ENCODE data around the gene RBBP6.

RBBP6 gene

DNA sequence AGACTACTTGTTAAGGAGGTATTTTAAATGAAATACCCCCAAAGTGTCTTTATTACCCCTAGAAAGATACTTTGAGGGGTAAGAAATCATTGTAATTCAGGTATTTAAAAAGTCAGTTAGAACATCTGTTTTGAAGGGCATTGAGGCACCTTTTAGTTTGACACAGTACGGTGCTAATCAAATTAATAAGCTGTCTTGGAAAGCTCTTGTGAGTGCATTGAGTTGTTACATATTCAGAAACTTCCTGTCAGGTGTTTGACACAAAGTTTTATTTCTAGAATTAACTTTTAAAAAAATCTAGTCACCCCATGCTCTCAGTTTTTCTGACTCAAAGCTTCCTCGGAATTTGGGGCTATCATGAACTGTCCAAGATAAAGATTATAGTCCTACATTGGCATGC is 4.6 kb downstream of the RBBP6 start:
- Histone ChIP-seq H3K27ac (no peak overlapping the region; a peak in 1 of 22 replicates), H3K36me3 (peaks cover 47 to 76% (median 65%) of the 10 kb centered on the region in 11 experiments), H3K9ac (peak overlapping the region in 10 of 11 experiments; percentile 10 to 100 (median 49); a peak in 10 of 22 replicates), H3K4me1 (peaks cover 23 to 37% (median 32%) of the 10 kb centered on the region in 10 experiments), H4K20me1 (peaks cover 77 to 95% (median 92%) of the 10 kb centered on the region in 11 experiments), H3K27me3 (no peaks in the 10 kb centered on the region), H3K4me3 (peak overlapping the region in 7 of 10 experiments; percentile 89 to 100 (median 97); a peak in 6 of 20 replicates), H3K9me3 (replicated peaks in 1 of 11) (no peaks in the 10 kb centered on the region), H3K4me2 (peak overlapping the region; percentile 84 to 97 (median 90); a peak in 20 of 22 replicates)
- TF ChIP-seq Cebpa-rat (IDR thresholded peaks at IDR 0.05), result no peak

DNA sequence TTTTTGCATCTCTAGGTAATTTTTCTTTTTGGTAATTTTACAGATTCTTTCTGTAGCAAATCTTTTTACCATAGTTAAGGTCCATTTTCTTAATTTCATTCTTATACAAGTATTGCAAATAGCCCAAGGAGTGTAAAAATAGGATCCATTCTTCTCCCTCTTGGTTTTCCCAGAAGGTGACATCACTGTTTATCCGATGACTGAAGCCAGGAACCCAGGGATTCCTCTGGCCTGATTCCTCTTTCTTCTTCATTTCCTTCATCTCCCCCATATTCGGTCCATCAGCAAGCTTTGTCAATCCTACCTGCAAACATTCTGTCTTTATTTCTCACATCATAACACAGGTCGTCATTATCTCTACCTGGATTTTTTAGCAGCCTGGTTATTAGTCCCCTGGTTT is 5.3 kb downstream of the RBBP6 start:
- H4K20me1 ChIP-seq, result peaks cover 77 to 100% (median 98%) of the 10 kb centered on the region in 11 experiments
- no peak overlapping the region for H3K4me3 ChIP-seq
- H3K27me3 ChIP-seq, result no peaks in the 10 kb centered on the region
- H3K9ac ChIP-seq, result no peak overlapping the region
- peaks cover 54 to 83% (median 72%) of the 10 kb centered on the region in 11 experiments for H3K36me3 ChIP-seq
- H3K4me2 ChIP-seq, result peak overlapping the region in 8 of 11 experiments; percentile 84 to 97 (median 92); a peak in 10 of 22 replicates
- H3K9me3 ChIP-seq (replicated peaks in 1 of 11), result no peaks in the 10 kb centered on the region
- no peak overlapping the region for H3K27ac ChIP-seq
- H3K4me1 ChIP-seq, result peaks cover 23 to 37% (median 32%) of the 10 kb centered on the region in 10 experiments
- no peak for TF ChIP-seq Cebpa-rat (IDR thresholded peaks at IDR 0.05)

DNA sequence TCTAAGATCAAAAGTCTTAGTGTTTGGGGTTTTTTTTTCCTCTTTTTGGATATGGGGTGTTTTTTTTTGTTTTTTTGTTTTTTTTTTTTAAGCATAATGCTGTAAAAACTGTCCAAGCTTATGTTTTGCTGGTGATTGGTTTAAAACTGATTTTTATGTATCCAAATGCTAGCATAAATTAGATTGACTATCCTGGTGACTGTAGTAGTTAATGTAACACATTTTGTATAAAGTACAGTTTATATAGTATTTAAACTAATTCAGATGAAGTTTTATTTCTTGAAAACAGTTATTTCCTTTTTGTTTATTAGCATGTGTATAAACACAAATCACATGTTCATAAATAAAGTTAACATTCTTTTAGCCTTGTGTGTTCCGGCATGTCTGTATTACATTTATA is 10.9 kb downstream of the RBBP6 start:
- Histone ChIP-seq H3K9me3 (replicated peaks in 1 of 11) (no peaks in the 10 kb centered on the region), H3K4me1 (peaks cover 0 to 5% (median 0%) of the 10 kb centered on the region in 10 experiments; a peak in 3 of 20 replicates), H3K9ac (no peak overlapping the region), H3K4me2 (no peak overlapping the region), H3K27me3 (no peaks in the 10 kb centered on the region), H4K20me1 (peaks cover 46 to 100% (median 97%) of the 10 kb centered on the region in 11 experiments; a peak in 21 of 22 replicates), H3K36me3 (peaks cover 85 to 100% (median 96%) of the 10 kb centered on the region in 11 experiments), H3K4me3 (no peak overlapping the region), H3K27ac (no peak overlapping the region)
- TF ChIP-seq Cebpa-rat (IDR thresholded peaks at IDR 0.05), result no peak

DNA sequence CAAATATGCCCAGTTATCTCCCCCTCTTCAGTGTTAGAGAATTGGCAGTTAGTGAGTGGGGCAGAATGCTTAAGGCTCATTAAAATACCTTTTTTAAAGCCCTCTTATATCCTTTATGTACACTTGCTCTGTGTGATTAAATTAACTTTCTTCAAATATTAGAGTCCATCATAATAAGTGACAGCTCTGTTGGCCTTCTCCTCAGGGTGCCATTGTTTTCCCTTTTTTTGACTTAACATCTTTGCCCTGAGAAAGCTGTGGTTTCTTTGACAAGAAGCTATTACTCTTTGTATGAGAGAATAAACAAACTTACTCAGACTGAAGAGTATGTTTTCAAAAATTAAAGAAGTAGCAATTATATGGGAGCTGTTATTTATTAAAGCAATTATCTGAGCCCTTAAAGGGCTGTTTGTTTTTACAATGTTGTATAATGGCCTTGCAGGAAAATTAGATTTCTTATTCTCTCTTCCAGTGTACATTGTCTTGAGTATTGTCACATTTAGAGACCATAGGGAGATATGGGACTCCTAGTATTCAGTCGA is 13.4 kb downstream of the RBBP6 start:
- Histone ChIP-seq H3K27me3 (no peaks in the 10 kb centered on the region), H3K27ac (no peak overlapping the region), H3K4me2 (no peak overlapping the region), H3K9me3 (replicated peaks in 1 of 11) (no peaks in the 10 kb centered on the region), H4K20me1 (peaks cover 23 to 96% (median 77%) of the 10 kb centered on the region in 11 experiments; a peak in 19 of 22 replicates), H3K36me3 (peaks cover 84 to 100% (median 96%) of the 10 kb centered on the region in 11 experiments), H3K9ac (no peak overlapping the region), H3K4me1 (peaks cover 0 to 15% (median 0%) of the 10 kb centered on the region in 10 experiments; a peak in 3 of 20 replicates), H3K4me3 (no peak overlapping the region)
- TF ChIP-seq Cebpa-rat (IDR thresholded peaks at IDR 0.05), result no peak

DNA sequence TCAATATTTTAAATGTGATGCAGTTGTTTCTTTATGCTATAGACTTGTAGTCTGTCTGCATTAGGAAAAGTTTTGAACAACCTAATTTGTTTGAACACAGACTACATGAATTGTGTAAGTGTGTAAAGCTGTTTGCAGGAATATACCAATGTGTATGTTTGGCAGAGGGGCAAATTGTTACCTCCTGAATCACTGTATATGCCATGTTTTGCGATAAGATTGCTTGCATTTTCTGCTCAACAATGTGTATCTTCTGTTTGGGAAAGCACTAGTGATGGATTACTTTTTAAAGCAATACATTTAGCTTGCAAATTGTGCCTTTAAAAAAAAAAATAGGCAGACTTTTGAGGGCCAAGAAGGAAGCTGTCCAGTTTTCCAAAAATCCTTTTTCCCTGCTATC is 14.6 kb downstream of the RBBP6 start:
- Histone ChIP-seq H3K9ac (no peak overlapping the region), H4K20me1 (peaks cover 23 to 85% (median 72%) of the 10 kb centered on the region in 11 experiments; a peak in 19 of 22 replicates), H3K4me1 (peaks cover 0 to 15% (median 0%) of the 10 kb centered on the region in 10 experiments; a peak in 3 of 20 replicates), H3K4me3 (no peak overlapping the region), H3K27me3 (no peaks in the 10 kb centered on the region), H3K27ac (no peak overlapping the region), H3K4me2 (no peak overlapping the region), H3K36me3 (peaks cover 84 to 100% (median 96%) of the 10 kb centered on the region in 11 experiments), H3K9me3 (replicated peaks in 1 of 11) (no peaks in the 10 kb centered on the region)
- no peak for TF ChIP-seq Cebpa-rat (IDR thresholded peaks at IDR 0.05)

DNA sequence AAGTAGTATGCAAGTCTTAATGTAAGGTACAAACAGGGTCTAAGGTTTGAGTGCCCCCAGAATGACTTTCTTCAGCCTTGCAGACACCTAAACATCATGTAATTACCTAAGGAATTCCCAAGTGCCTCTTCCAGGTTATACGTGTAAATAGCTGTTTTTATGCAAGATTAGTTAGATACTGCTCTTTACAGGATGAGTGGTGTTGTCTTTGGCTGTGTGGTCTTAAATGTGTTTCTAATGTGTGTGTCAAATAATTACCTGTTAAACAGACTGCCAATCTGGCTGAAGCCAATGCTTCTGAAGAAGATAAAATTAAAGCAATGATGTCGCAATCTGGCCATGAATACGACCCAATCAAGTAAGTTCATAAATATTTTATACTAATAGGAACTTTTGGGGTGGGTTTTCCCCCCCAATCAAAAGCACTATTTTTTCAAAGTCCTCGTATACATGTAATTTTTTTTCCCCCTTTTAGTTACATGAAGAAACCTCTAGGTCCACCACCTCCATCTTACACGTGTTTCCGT is 16.0 kb downstream of the RBBP6 start:
- Histone ChIP-seq H3K27ac (no peak overlapping the region), H3K4me3 (no peak overlapping the region), H3K4me1 (peaks cover 0 to 15% (median 0%) of the 10 kb centered on the region in 10 experiments; a peak in 3 of 20 replicates), H3K27me3 (no peaks in the 10 kb centered on the region), H3K36me3 (peaks cover 84 to 100% (median 97%) of the 10 kb centered on the region in 11 experiments), H4K20me1 (peaks cover 15 to 71% (median 61%) of the 10 kb centered on the region in 11 experiments; a peak in 19 of 22 replicates), H3K4me2 (no peak overlapping the region), H3K9ac (no peak overlapping the region), H3K9me3 (replicated peaks in 1 of 11) (no peaks in the 10 kb centered on the region)
- TF ChIP-seq Cebpa-rat (IDR thresholded peaks at IDR 0.05), result peak in 3 of 11 experiments; percentile 60 to 82 (median 62); a peak in 7 of 22 replicates

DNA sequence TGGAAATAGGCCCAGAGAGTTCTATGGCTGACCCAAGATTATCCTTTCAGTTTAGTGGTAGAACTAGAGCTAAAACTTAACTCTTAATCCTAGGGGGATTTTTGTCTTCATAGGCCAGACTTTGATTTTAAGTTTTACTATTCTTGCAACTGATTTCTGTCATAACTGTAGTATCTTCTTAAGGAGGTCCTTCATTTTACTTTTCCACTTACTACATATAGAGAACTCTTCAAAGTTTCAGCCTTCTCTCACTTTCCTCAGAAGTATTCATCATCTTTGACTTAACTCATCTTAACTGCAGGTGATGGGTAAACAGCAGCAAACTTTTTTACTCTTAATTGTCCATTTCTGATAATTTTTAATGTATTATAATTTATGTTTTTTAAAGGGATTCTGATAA is 23.4 kb downstream of the RBBP6 start:
- no peak overlapping the region for H3K4me3 ChIP-seq
- H3K9ac ChIP-seq, result no peak overlapping the region
- H3K4me2 ChIP-seq, result no peak overlapping the region
- H4K20me1 ChIP-seq, result peaks cover 0 to 16% (median 10%) of the 10 kb centered on the region in 11 experiments; a peak in 8 of 22 replicates
- H3K4me1 ChIP-seq, result no peaks in the 10 kb centered on the region
- peaks cover 99 to 100% (median 100%) of the 10 kb centered on the region in 11 experiments for H3K36me3 ChIP-seq
- no peak overlapping the region for H3K27ac ChIP-seq
- TF ChIP-seq Cebpa-rat (IDR thresholded peaks at IDR 0.05), result no peak
- no peaks in the 10 kb centered on the region for H3K27me3 ChIP-seq
- H3K9me3 ChIP-seq (replicated peaks in 1 of 11), result no peaks in the 10 kb centered on the region; a peak in 1 of 22 replicates

DNA sequence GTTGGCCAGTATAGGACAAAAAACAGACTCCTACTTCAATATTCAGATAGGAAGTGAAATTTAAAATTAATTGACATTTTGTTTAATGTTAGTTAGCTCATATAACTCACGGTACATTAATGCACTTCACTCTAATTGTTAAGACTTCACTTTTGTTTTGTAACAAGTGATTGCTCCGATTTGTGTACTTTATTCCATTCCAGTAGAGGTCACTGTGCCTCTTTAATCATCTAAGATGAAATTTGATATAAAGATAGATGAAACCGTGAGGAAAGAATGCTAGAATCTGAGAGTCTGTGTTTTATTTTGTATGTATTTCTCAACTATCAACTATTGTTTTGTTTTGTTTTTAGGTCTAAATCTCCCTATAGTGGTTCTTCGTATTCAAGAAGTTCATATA is 29.0 kb downstream of the RBBP6 start:
- Histone ChIP-seq H3K9ac (no peak overlapping the region), H3K27me3 (no peaks in the 10 kb centered on the region), H3K36me3 (peaks cover 92 to 100% (median 99%) of the 10 kb centered on the region in 11 experiments), H4K20me1 (peaks cover 0 to 13% (median 3%) of the 10 kb centered on the region in 11 experiments; a peak in 4 of 22 replicates), H3K4me2 (no peak overlapping the region), H3K4me1 (peaks cover 0 to 21% (median 0%) of the 10 kb centered on the region in 10 experiments; a peak in 4 of 20 replicates), H3K4me3 (no peak overlapping the region), H3K9me3 (replicated peaks in 1 of 11) (peaks cover 21 to 50% (median 48%) of the 10 kb centered on the region in 11 experiments), H3K27ac (no peak overlapping the region)
- TF ChIP-seq Cebpa-rat (IDR thresholded peaks at IDR 0.05), result no peak

DNA sequence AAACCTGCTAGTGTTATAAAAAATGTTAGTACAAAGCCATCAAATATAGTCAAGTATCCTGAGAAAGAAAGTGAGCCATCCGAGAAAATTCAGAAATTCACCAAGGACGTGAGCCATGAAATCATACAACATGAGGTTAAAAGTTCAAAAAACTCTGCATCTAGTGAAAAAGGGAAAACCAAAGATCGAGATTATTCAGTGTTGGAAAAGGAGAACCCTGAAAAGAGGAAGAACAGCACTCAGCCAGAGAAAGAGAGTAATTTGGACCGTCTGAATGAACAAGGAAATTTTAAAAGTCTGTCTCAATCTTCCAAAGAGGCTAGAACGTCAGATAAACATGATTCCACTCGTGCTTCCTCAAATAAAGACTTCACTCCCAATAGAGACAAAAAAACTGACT is 31.7 kb downstream of the RBBP6 start:
- no peak overlapping the region for H3K9ac ChIP-seq
- H3K4me1 ChIP-seq, result peaks cover 0 to 21% (median 0%) of the 10 kb centered on the region in 10 experiments; a peak in 4 of 20 replicates
- 0 out of 22 replicates have a peak overlapping the region, but pooled peaks of 1 of the 11 experiments have one; percentile 21 for H3K4me2 ChIP-seq
- no peak overlapping the region for H3K4me3 ChIP-seq
- H4K20me1 ChIP-seq, result peaks cover 0 to 5% (median 0%) of the 10 kb centered on the region in 11 experiments; a peak in 1 of 22 replicates
- H3K36me3 ChIP-seq, result peaks cover 65 to 76% (median 72%) of the 10 kb centered on the region in 11 experiments
- no peaks in the 10 kb centered on the region for H3K27me3 ChIP-seq
- TF ChIP-seq Cebpa-rat (IDR thresholded peaks at IDR 0.05), result no peak
- no peak overlapping the region for H3K27ac ChIP-seq
- H3K9me3 ChIP-seq (replicated peaks in 1 of 11), result peaks cover 28 to 70% (median 64%) of the 10 kb centered on the region in 11 experiments

Data from BLaER1 treated with 17β-estradiol and CSF1 and Interleukin-3, amounts not matched to agents 10 nM and 100 nM (cell line).